Heart right ventricle (tissue), 16 donors: ENCODE data around the gene RDX. TPM values are rescaled to one million over a fixed set of nuclear protein-coding genes. Genes with fewer than 3 reads are reported as not detected.
"Not testable (repeated sequence)": the region's sequence is repeated elsewhere in the genome, so short reads cannot be mapped to it uniquely, and the experiment has no call there.

Experiments used
- ATAC-seq, 8 donors: fragments of 200-7000 bp; cut with Tn5 transposase; one replicate each; pipeline ENCODE4 v1.9.1; 2020; ENCODE audit warnings: mild to moderate bottlenecking in 8 of 8, moderate library complexity in 8 of 8, moderate number of reproducible peaks in 1 of 8
- DNase-seq, 2 donors: peaks; one replicate each; pipeline ENCODE4 v3.0.0-alpha.2; 2020
- H3K27ac ChIP-seq, 10 donors: fragments of 200-600 bp; sonication (generic) in 2 of 10; one replicate each; pipeline versions ENCODE4 v1.5.0 to v1.8.0; 2020 to 2022; ENCODE audit warnings: mild to moderate bottlenecking in 3 of 10
- H3K27me3 ChIP-seq, 7 donors: fragments of 200-600 bp; one replicate each; pipeline ENCODE4 v1.8.0; 2021 to 2022; ENCODE audit warnings: mild to moderate bottlenecking in 2 of 7
- H3K36me3 ChIP-seq, 9 donors: fragments of 200-600 bp; sonication (generic) in 1 of 9; one replicate each; pipeline versions ENCODE4 v1.5.0 to v1.8.0; 2020 to 2022; ENCODE audit warnings: mild to moderate bottlenecking in 2 of 9
- H3K4me1 ChIP-seq, 9 donors: fragments of 200-600 bp; sonication (generic) in 1 of 9; one replicate each; pipeline versions ENCODE4 v1.5.0 to v1.8.0; 2020 to 2022; ENCODE audit warnings: mild to moderate bottlenecking in 4 of 9
- H3K4me3 ChIP-seq, 10 donors: fragments of 200-600 bp; sonication (generic) in 2 of 10; one replicate each; pipeline versions ENCODE4 v1.5.0 to v1.8.0; 2020 to 2022; ENCODE audit warnings: mild to moderate bottlenecking in 7 of 10, moderate library complexity in 2 of 10
- H3K9me3 ChIP-seq, 11 donors: fragments of 200-600 bp in 10 of 11; sonication (generic) in 2 of 11; one replicate each; pipeline versions ENCODE4 v1.5.0 to v1.8.0; 2013 to 2022; ENCODE audit warnings: mild to moderate bottlenecking in 2 of 11, control low read depth in 1 of 11, moderate library complexity in 1 of 11
- WGBS, 2 donors: extraction: QIAGEN DNeasy Blood & Tissue Kit; methylation state at CpG; one replicate each; pipeline ENCODE4 v1.1.7; 2013; ENCODE audit warnings: inconsistent platforms in 1 of 2; 5-methylcytosine and 5-hydroxymethylcytosine counted together
- intact Hi-C, 10 donors: fragments of 100-400 bp; cut with DNase I; formaldehyde crosslinking; loops; one replicate each; pipeline versions ENCODE4 v1.11.1 to v1.14.2; 2022
- polyA plus RNA-seq, 2 donors: library from polyadenylated mRNA; stranded (reverse); fragments of 200-250 nt; gene quantifications; one replicate each; pipeline ENCODE4 v1.2.3, GENCODE V29; 2013
- total RNA-seq, 10 donors: library from RNA; stranded (reverse); fragmentation: NEBNext Ultra II Directional in 3 of 10; extraction: Animal tissue kit (Norgen Biotek cat#: 25700) in 3 of 10; gene quantifications; one replicate each; pipeline versions ENCODE4 v1.2.1 to v1.2.4, GENCODE V29; 2021 to 2023
- TF ChIP-seq, protein P1 (sequence below), 9 donors: fragments of 200-600 bp; sonication (generic) in 2 of 9; IDR thresholded peaks; one replicate each; pipeline versions ENCODE4 v1.5.0 to v1.8.0; 2021 to 2022; ENCODE audit warnings: antibody characterized with exemption in 9 of 9, mild to moderate bottlenecking in 5 of 9, moderate library complexity in 1 of 9
- donor health status: Arrhythmogenic right ventricular cardiomyopathy.
- donor health status: ischemic (EF 13 %, LVEDD 7.1; RV severe dilation, severe dysfunction).
- donor health status: healthy with polysubstance abuse.
- donor health status: DM: no; HTN: yes; CAD: no.
- donor health status: DM: no; HTN: no; CAD: no.
- donor health status: ischemic (EF 25% LVEDD 6.9; RV normal size, moderate dysfunction).
- donor health status: ischemic (EF 25% LVEDD 5.7; RV mildly dilated, moderate dysfunction).
- donor health status: healthy.
- donor health status: DM: yes; HTN: yes; CAD: no.
- donor health status: Ischemic cardiomyopathy.
- donor health status: ischemic (EF 35%, LVEDD 5.7; RV mildly dilated, moderate dysfunction).
- donor health status: nonischemic (EF 11% LVEDD 7.7; RV severe dilation, severe dysfunction).
- donor health status: DM: yes; HTN: yes; CAD: no.
- donor health status: PGD.
- donor health status: ischemic (EF 29% LVEDD 5.4; RV normal size, mild dysfunction).
- donor health status: nonischemic (EF 23%, LVEDD 6.1; RV moderate dilation, normal function).

Gene RDX
- total and polyA plus RNA-seq, 12 donors, result 28.2 to 140 (median 125) TPM

GRCh38 chr11:110314366-110315095 lies 18.1 kb upstream of the RDX start:
- Histone ChIP-seq H3K9me3 (no peaks in the 10 kb centered on the region), H3K36me3 (no peaks in the 10 kb centered on the region), H3K4me3 (no peak overlapping the region), H3K4me1 (peaks cover 0 to 49% (median 24%) of the 10 kb centered on the region in 9 donors), H3K27ac (no peak overlapping the region), H3K27me3 (no peaks in the 10 kb centered on the region)
- TF ChIP-seq, protein P1, sequence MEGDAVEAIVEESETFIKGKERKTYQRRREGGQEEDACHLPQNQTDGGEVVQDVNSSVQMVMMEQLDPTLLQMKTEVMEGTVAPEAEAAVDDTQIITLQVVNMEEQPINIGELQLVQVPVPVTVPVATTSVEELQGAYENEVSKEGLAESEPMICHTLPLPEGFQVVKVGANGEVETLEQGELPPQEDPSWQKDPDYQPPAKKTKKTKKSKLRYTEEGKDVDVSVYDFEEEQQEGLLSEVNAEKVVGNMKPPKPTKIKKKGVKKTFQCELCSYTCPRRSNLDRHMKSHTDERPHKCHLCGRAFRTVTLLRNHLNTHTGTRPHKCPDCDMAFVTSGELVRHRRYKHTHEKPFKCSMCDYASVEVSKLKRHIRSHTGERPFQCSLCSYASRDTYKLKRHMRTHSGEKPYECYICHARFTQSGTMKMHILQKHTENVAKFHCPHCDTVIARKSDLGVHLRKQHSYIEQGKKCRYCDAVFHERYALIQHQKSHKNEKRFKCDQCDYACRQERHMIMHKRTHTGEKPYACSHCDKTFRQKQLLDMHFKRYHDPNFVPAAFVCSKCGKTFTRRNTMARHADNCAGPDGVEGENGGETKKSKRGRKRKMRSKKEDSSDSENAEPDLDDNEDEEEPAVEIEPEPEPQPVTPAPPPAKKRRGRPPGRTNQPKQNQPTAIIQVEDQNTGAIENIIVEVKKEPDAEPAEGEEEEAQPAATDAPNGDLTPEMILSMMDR (IDR thresholded peaks at IDR 0.05), result no peak
- ATAC-seq (no peak), DNase-seq (no peak)
- 94 to 95% methylated on average over 9 of the region's 9 CpGs for WGBS, 2 donors
- intact Hi-C loops, result loop anchor here in 1 of 10 donors (5.0 kb wide), 1 partner anchor 48 kb away; no protein-coding TSS in a partner anchor

GRCh38 chr11:110312670-110313069 lies 16.3 kb upstream of the RDX start:
- Histone ChIP-seq H3K27ac (peak overlapping the region in 1 of 10 donors; percentile 44), H3K4me1 (peaks cover 0 to 31% (median 8%) of the 10 kb centered on the region in 9 donors), H3K36me3 (no peaks in the 10 kb centered on the region), H3K27me3 (no peaks in the 10 kb centered on the region), H3K4me3 (no peak overlapping the region), H3K9me3 (no peaks in the 10 kb centered on the region)
- TF ChIP-seq, protein P1 (IDR thresholded peaks at IDR 0.05), result no peak
- intact Hi-C loops, result no loop called here
- DNase-seq, result no peak
- no peak for ATAC-seq

DNA sequence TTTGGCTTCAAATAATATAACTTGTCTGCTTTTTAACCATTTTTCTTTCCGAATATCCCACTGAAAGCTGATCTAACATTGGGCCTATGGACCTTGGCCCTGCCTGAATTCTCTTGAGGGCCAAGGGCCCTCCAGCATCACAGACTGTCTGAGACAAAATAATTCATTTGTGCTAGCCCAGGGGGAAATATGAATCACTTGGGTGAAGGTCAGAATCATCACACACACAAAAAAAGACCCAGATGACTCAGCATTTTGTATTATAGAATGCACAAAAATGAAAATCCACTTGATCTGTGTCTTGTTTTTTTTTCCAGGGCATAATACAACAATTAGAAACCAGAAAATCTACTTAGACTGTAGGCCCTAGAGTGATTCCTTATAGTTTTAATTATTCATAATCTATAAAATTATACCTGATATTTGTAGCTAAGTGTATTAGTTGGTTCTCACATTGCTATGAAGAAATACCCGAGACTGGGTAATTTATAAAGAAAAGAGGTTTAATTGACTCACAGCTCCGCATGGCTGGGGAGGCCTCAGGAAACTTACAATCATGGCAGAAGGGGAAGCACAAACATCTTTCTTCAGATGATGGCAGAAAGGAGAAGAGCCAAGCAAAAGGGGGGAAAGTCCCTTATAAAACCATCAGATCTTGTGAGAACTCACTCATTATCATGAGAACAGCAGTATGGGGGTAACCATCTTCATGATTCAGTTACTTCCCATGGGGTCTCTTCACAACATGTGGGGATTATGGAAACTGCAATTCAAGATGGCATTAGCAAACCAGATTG lies 15.6 kb upstream of the RDX start:
- no peak overlapping the region for H3K4me3 ChIP-seq
- 86 to 88% methylated on average over 3 of the region's 3 CpGs for WGBS, 2 donors
- DNase-seq, result no peak
- peak overlapping the region in 1 of 10 donors; percentile 44 for H3K27ac ChIP-seq
- H3K36me3 ChIP-seq, result no peaks in the 10 kb centered on the region
- intact Hi-C loops, result no loop called here
- H3K27me3 ChIP-seq, result no peaks in the 10 kb centered on the region
- TF ChIP-seq, protein P1 (IDR thresholded peaks at IDR 0.05), result no peak
- ATAC-seq, result peak in 1 of 8 donors; percentile 60
- H3K4me1 ChIP-seq, result peaks cover 0 to 24% (median 1%) of the 10 kb centered on the region in 9 donors
- no peaks in the 10 kb centered on the region for H3K9me3 ChIP-seq

DNA sequence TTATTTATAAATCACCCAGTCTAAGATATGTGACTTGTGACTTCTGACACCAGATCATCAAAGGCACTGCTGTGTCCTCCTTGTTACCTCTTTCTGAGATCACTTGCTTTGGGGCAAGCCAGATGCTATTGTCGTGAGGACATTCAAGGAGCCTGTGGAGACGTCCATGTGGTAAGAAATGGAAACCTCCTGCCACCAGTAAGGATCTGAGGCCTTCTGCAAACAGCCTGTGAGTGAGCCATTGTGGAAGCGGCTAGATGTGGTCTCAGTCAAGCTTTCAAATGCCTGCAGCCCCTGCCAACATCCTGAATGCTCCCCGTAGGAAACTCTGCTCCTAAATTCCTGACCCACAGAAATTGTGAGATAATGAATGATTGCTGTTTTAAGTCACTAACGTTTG lies 11.7 kb upstream of the RDX start:
- no peaks in the 10 kb centered on the region for H3K36me3 ChIP-seq
- ATAC-seq, result no peak
- no peaks in the 10 kb centered on the region for H3K9me3 ChIP-seq
- H3K27me3 ChIP-seq, result no peaks in the 10 kb centered on the region
- TF ChIP-seq, protein P1 (IDR thresholded peaks at IDR 0.05), result no peak
- no peak overlapping the region for H3K27ac ChIP-seq
- DNase-seq, result no peak
- 63 to 67% methylated on average over 5 of the region's 5 CpGs for WGBS, 2 donors
- H3K4me1 ChIP-seq, result peaks cover 0 to 20% (median 0%) of the 10 kb centered on the region in 9 donors
- no peak overlapping the region for H3K4me3 ChIP-seq
- intact Hi-C loops, result no loop called here

GRCh38 chr11:110306019-110306388 lies 9.6 kb upstream of the RDX start:
- H3K36me3 ChIP-seq, H3K27me3 ChIP-seq, DNase-seq, intact Hi-C loops, H3K9me3 ChIP-seq, H3K27ac ChIP-seq, H3K4me3 ChIP-seq, ATAC-seq: not testable (repeated sequence)
- WGBS, 2 donors, result 78 to 86% methylated on average over 4 of the region's 4 CpGs
- peaks cover 0 to 10% (median 0%) of the 10 kb centered on the region in 9 donors for H3K4me1 ChIP-seq
